Measurements from ENCODE around the gene COMP.

DNA sequence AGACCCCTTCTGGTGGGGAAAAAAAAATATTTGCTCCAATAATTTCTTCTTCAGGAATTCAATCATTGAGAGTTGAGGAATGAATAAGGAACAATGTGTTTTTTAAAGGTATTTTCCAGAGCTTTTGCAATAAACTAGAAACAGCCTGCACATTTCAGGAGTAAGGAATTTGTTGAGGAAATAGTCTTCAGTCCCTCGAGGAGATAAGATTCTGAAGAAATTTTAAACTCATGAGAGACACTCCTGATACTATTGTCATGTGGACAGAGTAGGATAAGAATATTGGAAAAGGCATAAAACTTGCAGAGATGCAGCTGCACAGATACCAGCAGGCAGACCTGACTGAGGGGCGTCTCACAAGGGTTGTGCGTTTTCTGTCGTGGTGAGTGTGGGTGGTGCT lies 36.6 kb downstream of the COMP start:
- TF ChIP-seq GLIS3 (CRISPR knock-in tag; IDR thresholded peaks at IDR 0.05) = no peak
- no peak for TF ChIP-seq ZC3H10 (CRISPR knock-in tag; IDR thresholded peaks at IDR 0.05)
- no peak for TF ChIP-seq ISL1 (CRISPR knock-in tag; IDR thresholded peaks at IDR 0.05)
- TF ChIP-seq, protein P1, sequence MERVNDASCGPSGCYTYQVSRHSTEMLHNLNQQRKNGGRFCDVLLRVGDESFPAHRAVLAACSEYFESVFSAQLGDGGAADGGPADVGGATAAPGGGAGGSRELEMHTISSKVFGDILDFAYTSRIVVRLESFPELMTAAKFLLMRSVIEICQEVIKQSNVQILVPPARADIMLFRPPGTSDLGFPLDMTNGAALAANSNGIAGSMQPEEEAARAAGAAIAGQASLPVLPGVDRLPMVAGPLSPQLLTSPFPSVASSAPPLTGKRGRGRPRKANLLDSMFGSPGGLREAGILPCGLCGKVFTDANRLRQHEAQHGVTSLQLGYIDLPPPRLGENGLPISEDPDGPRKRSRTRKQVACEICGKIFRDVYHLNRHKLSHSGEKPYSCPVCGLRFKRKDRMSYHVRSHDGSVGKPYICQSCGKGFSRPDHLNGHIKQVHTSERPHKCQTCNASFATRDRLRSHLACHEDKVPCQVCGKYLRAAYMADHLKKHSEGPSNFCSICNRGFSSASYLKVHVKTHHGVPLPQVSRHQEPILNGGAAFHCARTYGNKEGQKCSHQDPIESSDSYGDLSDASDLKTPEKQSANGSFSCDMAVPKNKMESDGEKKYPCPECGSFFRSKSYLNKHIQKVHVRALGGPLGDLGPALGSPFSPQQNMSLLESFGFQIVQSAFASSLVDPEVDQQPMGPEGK (CRISPR knock-in tag; IDR thresholded peaks at IDR 0.05; ENCODE audit: borderline replicate concordance) = no peak
- TF ChIP-seq, protein P2, sequence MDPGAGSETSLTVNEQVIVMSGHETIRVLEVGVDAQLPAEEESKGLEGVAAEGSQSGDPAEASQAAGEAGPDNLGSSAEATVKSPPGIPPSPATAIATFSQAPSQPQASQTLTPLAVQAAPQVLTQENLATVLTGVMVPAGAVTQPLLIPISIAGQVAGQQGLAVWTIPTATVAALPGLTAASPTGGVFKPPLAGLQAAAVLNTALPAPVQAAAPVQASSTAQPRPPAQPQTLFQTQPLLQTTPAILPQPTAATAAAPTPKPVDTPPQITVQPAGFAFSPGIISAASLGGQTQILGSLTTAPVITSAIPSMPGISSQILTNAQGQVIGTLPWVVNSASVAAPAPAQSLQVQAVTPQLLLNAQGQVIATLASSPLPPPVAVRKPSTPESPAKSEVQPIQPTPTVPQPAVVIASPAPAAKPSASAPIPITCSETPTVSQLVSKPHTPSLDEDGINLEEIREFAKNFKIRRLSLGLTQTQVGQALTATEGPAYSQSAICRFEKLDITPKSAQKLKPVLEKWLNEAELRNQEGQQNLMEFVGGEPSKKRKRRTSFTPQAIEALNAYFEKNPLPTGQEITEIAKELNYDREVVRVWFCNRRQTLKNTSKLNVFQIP (CRISPR knock-in tag; IDR thresholded peaks at IDR 0.05; ENCODE audit: borderline replicate concordance, low read depth) = no peak
- TF ChIP-seq ZFP3 (CRISPR knock-in tag; IDR thresholded peaks at IDR 0.05) = no peak
- TF ChIP-seq SNAI2 (CRISPR knock-in tag; IDR thresholded peaks at IDR 0.05) = no peak

All from SK-N-SH treated with all-trans-retinoic acid at 6 μM for 48 hours (cell line).